HL-60 (cell line): ENCODE results near the gene TMEM117.

ENCODE experiments used
- DNase-seq, 2 experiments: peaks; one replicate each; pipeline ENCODE4 v3.0.0-alpha.2; 2010 to 2020; ENCODE audit warnings: low read depth in 1 of 2, low spot score in 1 of 2
- H3K27ac ChIP-seq: fragments of 250-450 bp; sonication (Bioruptor Pico); replicated peaks from 2 replicates; pipeline ENCODE4 v1.5.1; 2020; ENCODE audit warnings: mild to moderate bottlenecking, moderate library complexity
- H3K27me3 ChIP-seq: fragments of 250-450 bp; sonication (Bioruptor Pico); 2 replicates; pipeline ENCODE4 v1.5.1; 2021; ENCODE audit warnings: mild to moderate bottlenecking, moderate library complexity; ENCODE audit not compliant: insufficient read depth, poor library complexity, severe bottlenecking
- H3K4me3 ChIP-seq: replicated peaks from 2 replicates; pipeline ENCODE4 v1.5.1; 2011; ENCODE audit warnings: mild to moderate bottlenecking, control low read depth, low read length; ENCODE audit not compliant: insufficient read depth
- CTCF ChIP-seq: IDR thresholded peaks from one replicate; pipeline ENCODE4 v1.5.1; 2011; ENCODE audit warnings: low read length, control low read depth, inconsistent platforms; ENCODE audit not compliant: insufficient read depth
- GABPA ChIP-seq: IDR thresholded peaks from 2 replicates; pipeline ENCODE4 v1.6.1; 2012; ENCODE audit warnings: low read depth
- POLR2AphosphoS5 ChIP-seq: IDR thresholded peaks from 2 replicates; pipeline ENCODE4 v1.6.1; 2012; ENCODE audit warnings: low read depth
- REST ChIP-seq: IDR thresholded peaks from 2 replicates; pipeline ENCODE4 v1.6.1; 2012; ENCODE audit warnings: low read depth; ENCODE audit not compliant: insufficient replicate concordance
- SPI1 ChIP-seq: IDR thresholded peaks from 2 replicates; pipeline ENCODE4 v1.6.1; 2012; ENCODE audit warnings: low read depth, mild to moderate bottlenecking, borderline replicate concordance

The TMEM117 gene

DNA sequence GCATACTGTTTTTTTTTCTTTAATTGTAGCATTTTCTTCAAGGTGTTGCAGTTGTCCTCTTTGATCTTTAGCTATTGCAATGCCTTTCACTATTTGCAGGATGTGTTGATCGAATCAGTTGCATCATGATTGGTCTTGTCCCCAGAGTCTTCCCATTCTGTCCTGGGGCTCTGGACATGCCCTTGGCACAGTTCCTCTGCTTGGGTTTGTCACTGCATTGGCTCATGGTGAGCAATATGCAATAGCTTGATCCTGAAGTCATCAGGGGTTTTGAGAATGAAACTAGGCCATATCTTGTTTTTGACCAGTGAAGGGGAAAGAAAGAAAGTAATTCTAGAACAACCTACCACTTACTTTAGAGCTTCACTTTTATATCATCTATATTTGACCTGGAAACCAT is 281.5 kb downstream of the TMEM117 start:
- no peak for DNase-seq
- TF ChIP-seq POLR2AphosphoS5 = no peak
- no peak for TF ChIP-seq CTCF
- no peak for TF ChIP-seq GABPA
- TF ChIP-seq REST = no peak
- TF ChIP-seq SPI1 = no peak
- Histone ChIP-seq H3K27me3 (no peaks in the 10 kb centered on the region), H3K27ac (no peak overlapping the region), H3K4me3 (no peak overlapping the region)

- Histone ChIP-seq H3K4me3 (no peak overlapping the region), H3K27me3 (no peaks in the 10 kb centered on the region), H3K27ac (no peak overlapping the region)
- TF ChIP-seq GABPA (no peak), CTCF (no peak)
- DNase-seq = no peak
Measured at GRCh38 chr12:44118946-44119345, 283.1 kb downstream of the TMEM117 start.

DNA sequence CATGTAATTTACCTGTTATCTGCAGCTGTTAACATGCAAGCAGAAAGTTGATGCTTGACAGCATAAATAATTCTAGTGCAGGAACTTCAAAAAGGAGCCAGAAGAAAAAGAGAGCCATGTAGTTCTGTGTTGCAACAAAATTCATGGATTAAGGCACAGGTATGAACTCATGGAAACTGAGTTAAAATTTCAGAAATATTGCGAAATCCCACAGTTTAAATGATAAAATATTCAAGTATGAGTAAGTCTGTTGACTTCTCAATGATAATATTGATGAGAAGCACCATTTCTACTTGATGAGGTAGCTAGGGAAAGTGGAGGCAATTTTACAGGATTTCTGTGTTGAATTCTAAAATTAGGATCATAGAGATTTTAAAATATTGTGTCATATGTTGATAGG is 290.9 kb downstream of the TMEM117 start:
- H3K27me3 ChIP-seq = no peaks in the 10 kb centered on the region
- H3K4me3 ChIP-seq = no peak overlapping the region
- TF ChIP-seq SPI1 = no peak
- TF ChIP-seq GABPA = no peak
- TF ChIP-seq REST = no peak
- TF ChIP-seq POLR2AphosphoS5 = no peak
- TF ChIP-seq CTCF = no peak
- H3K27ac ChIP-seq = no peak overlapping the region
- no peak for DNase-seq

GRCh38 chr12:44127966-44128710 is 292.3 kb downstream of the TMEM117 start:
- DNase-seq = no peak

More at GRCh38 chr12:44127966-44128710, 292.3 kb downstream of the TMEM117 start:
- H3K27me3 ChIP-seq = no peaks in the 10 kb centered on the region
- H3K27ac ChIP-seq = no peak overlapping the region
- no peak for TF ChIP-seq CTCF
- TF ChIP-seq SPI1 = no peak
- no peak for TF ChIP-seq REST
- TF ChIP-seq GABPA = no peak
- TF ChIP-seq POLR2AphosphoS5 = no peak
- H3K4me3 ChIP-seq = no peak overlapping the region
